Spleen (tissue), 11 donors: ENCODE data around the gene PTPRG. TPM values are rescaled to one million over a fixed set of nuclear protein-coding genes. Genes with fewer than 3 reads are reported as not detected.

Experiments used
- DNase-seq: peaks from one replicate; pipeline ENCODE4 v3.0.0-alpha.2; 2020
- H3K27ac ChIP-seq, 8 donors: fragments of 200-600 bp; sonication (generic) in 7 of 8; 1 replicate in 4 of 8; 2 replicates in 4 of 8; pipeline versions ENCODE4 v1.5.0 to v1.8.0; 2016 to 2021; ENCODE audit warnings: inconsistent platforms in 4 of 8, mild to moderate bottlenecking in 4 of 8, moderate library complexity in 1 of 8
- H3K27me3 ChIP-seq, 7 donors: fragments of 200-600 bp; sonication (generic) in 6 of 7; replicated peaks in 1 of 7; 1 replicate in 4 of 7; 2 replicates in 3 of 7; pipeline versions ENCODE4 v1.5.0 to v1.8.0; 2016 to 2021; ENCODE audit warnings: inconsistent platforms in 3 of 7, mild to moderate bottlenecking in 1 of 7
- H3K36me3 ChIP-seq, 6 donors: fragments of 200-600 bp; sonication (generic) in 5 of 6; 1 replicate in 4 of 6; 2 replicates in 2 of 6; pipeline versions ENCODE4 v1.5.0 to v1.8.0; 2016 to 2021; ENCODE audit warnings: inconsistent platforms in 2 of 6
- H3K4me1 ChIP-seq, 6 donors: fragments of 200-600 bp; sonication (generic) in 5 of 6; 1 replicate in 3 of 6; 2 replicates in 3 of 6; pipeline versions ENCODE4 v1.5.0 to v1.8.0; 2016 to 2021; ENCODE audit warnings: inconsistent platforms in 3 of 6
- H3K4me3 ChIP-seq, 8 donors: fragments of 200-600 bp; sonication (generic) in 7 of 8; 1 replicate in 4 of 8; 2 replicates in 4 of 8; pipeline versions ENCODE4 v1.5.0 to v1.8.0; 2016 to 2021; ENCODE audit warnings: inconsistent platforms in 4 of 8, mild to moderate bottlenecking in 4 of 8, moderate library complexity in 2 of 8
- H3K9me3 ChIP-seq, 8 donors: fragments of 200-600 bp; sonication (generic) in 7 of 8; 1 replicate in 4 of 8; 2 replicates in 4 of 8; pipeline versions ENCODE4 v1.5.0 to v1.8.0; 2016 to 2021; ENCODE audit warnings: inconsistent platforms in 4 of 8
- POLR2A ChIP-seq, 3 donors: fragments of 450-650 bp; IDR thresholded peaks; one replicate each; pipeline ENCODE4 v1.5.1; 2017; ENCODE audit warnings: antibody characterized with exemption in 3 of 3, mild to moderate bottlenecking in 1 of 3
- POLR2AphosphoS5 ChIP-seq, 3 donors: sonication (generic); formaldehyde crosslinking; IDR thresholded peaks; one replicate each; pipeline ENCODE4 v1.5.1; 2017; ENCODE audit warnings: antibody characterized with exemption in 3 of 3
- WGBS, 5 donors: extraction: QIAGEN DNeasy Blood & Tissue Kit in 3 of 5; methylation state at CpG; one replicate each; pipeline versions ENCODE4 v1.1.5 to v1.1.7; 2013 to 2018; 5-methylcytosine and 5-hydroxymethylcytosine counted together
- intact Hi-C: fragments of 100-400 bp; cut with DNase I; formaldehyde crosslinking; loops from one replicate; pipeline ENCODE4 v1.15.0; 2023; ENCODE audit warnings: low total_unique reads
- polyA plus RNA-seq, 3 donors: library from polyadenylated mRNA; stranded (reverse); fragments of 200-250 nt; gene quantifications; one replicate each; pipeline ENCODE4 v1.2.1, GENCODE V29; 2013
- total RNA-seq, 7 donors: library from RNA; depleted of rRNA in 3 of 7; stranded (reverse); fragments of >200 nt in 3 of 7; fragmentation: NEBNext Ultra II Directional in 4 of 7; extraction: Animal tissue kit (Norgen Biotek cat#: 25700) in 4 of 7; gene quantifications; one replicate each; pipeline versions ENCODE4 v1.1.0 to v1.2.1, GENCODE V29; 2016 to 2021
- TF ChIP-seq, protein P1 (sequence below), 11 experiments: fragments of 200-600 bp in 7 of 11; fragments of 450-650 bp in 4 of 11; sonication (generic) in 4 of 11; IDR thresholded peaks in 8 of 11; conservative IDR thresholded peaks in 3 of 11; 1 replicate in 7 of 11; 2 replicates in 4 of 11; pipeline versions ENCODE4 v1.4.0 to v1.8.0; 2016 to 2021; ENCODE audit warnings: antibody characterized with exemption in 11 of 11, inconsistent platforms in 4 of 11, mild to moderate bottlenecking in 1 of 11
- donor health status: healthy with polysubstance abuse.
- donor health status: DM: no; HTN: no; CAD: no; lungs with moderate emphysema.
- donor health status: DM: no; HTN: no; CAD: no.
- donor health status: Bipolar disorder and iron deficiency.
- donor health status: healthy.
- donor health status: DM: no; HTN: no; CAD: no.
- donor health status: DM: yes; HTN: yes; CAD: no.

PTPRG gene
- total and polyA plus RNA-seq, 10 donors, result 0.89 to 77.0 (median 34.5) TPM

DNA sequence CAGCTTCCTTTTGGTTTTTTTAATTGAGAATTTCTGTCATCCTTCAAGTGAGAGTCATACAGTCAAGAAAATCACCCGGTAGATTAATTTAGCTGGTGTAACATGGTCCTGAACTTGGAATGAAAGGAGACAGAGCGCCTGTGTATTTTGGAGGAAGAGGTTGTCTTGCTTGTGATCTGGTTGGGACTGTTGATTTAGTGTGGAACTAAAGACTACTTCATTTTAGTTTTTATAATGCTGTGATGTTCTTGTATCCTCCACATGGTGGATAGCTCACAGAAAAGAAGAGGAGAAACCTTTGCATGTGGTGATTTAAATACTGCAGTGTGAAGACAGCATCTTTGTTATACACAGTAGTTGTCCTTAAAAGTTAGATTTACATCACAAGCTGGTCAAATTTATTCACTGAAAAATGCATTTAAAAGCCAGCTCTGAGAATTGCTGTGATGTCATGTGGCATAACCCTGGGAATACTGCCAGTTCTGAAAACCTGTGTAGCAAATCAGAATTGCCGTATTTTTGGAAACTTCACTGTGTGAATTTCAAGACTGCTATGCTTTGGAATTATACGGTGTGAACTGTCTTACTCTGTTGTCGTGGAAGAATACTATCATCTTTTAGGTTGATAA, 268.5 kb downstream of the PTPRG start:
- intact Hi-C loops, result no loop called here
- TF ChIP-seq POLR2AphosphoS5 (IDR thresholded peaks at IDR 0.05) (no peak), POLR2A (IDR thresholded peaks at IDR 0.05) (no peak)
- TF ChIP-seq, protein P1, sequence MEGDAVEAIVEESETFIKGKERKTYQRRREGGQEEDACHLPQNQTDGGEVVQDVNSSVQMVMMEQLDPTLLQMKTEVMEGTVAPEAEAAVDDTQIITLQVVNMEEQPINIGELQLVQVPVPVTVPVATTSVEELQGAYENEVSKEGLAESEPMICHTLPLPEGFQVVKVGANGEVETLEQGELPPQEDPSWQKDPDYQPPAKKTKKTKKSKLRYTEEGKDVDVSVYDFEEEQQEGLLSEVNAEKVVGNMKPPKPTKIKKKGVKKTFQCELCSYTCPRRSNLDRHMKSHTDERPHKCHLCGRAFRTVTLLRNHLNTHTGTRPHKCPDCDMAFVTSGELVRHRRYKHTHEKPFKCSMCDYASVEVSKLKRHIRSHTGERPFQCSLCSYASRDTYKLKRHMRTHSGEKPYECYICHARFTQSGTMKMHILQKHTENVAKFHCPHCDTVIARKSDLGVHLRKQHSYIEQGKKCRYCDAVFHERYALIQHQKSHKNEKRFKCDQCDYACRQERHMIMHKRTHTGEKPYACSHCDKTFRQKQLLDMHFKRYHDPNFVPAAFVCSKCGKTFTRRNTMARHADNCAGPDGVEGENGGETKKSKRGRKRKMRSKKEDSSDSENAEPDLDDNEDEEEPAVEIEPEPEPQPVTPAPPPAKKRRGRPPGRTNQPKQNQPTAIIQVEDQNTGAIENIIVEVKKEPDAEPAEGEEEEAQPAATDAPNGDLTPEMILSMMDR (IDR thresholded peaks at IDR 0.05 in 8 of 11, conservative IDR thresholded peaks at IDR 0.05 in 3 of 11), result no peak
- 77 to 87% (median 84%) methylated on average over 5 of the region's 5 CpGs for WGBS, 5 donors
- H3K27me3 ChIP-seq, result no peaks in the 10 kb centered on the region
- H3K4me1 ChIP-seq, result peaks cover 0 to 13% (median 0%) of the 10 kb centered on the region in 6 donors
- H3K9me3 ChIP-seq, result no peaks in the 10 kb centered on the region
- H3K36me3 ChIP-seq, result no peaks in the 10 kb centered on the region
- no peak overlapping the region for H3K4me3 ChIP-seq
- DNase-seq, result no peak
- H3K27ac ChIP-seq, result no peak overlapping the region

DNA sequence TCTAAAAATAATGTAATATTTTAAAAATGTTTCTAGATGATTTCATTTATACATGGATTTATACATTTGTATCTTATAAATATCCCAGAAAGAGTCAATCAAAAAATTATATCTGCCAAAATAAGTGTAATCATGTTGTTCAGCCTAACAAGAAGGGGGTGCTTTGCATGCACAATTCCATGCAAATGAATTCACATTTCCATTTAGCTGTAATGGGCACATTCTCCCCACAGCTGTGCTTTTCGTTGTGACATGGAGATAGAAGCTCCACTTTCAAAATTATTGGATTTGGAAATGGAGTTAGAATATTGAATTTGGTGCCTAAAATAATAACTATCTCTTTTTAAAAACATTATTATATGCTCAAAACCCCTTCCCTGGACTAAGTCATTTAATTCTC, 270.6 kb downstream of the PTPRG start:
- WGBS, 5 donors, result 68 to 92% (median 88%) methylated on average over 1 of the region's 1 CpG
- H3K9me3 ChIP-seq, result no peaks in the 10 kb centered on the region
- intact Hi-C loops, result no loop called here
- H3K4me3 ChIP-seq, result no peak overlapping the region
- H3K27me3 ChIP-seq, result no peaks in the 10 kb centered on the region
- TF ChIP-seq POLR2AphosphoS5 (IDR thresholded peaks at IDR 0.05) (no peak), POLR2A (IDR thresholded peaks at IDR 0.05) (no peak)
- TF ChIP-seq, protein P1 (IDR thresholded peaks at IDR 0.05 in 8 of 11, conservative IDR thresholded peaks at IDR 0.05 in 3 of 11), result no peak
- no peak overlapping the region for H3K27ac ChIP-seq
- peaks cover 0 to 13% (median 0%) of the 10 kb centered on the region in 6 donors for H3K4me1 ChIP-seq
- no peak for DNase-seq
- no peaks in the 10 kb centered on the region for H3K36me3 ChIP-seq

- Histone ChIP-seq H3K4me3 (no peak overlapping the region), H3K27ac (no peak overlapping the region), H3K9me3 (no peaks in the 10 kb centered on the region), H3K36me3 (no peaks in the 10 kb centered on the region), H3K27me3 (no peaks in the 10 kb centered on the region), H3K4me1 (peaks cover 0 to 13% (median 0%) of the 10 kb centered on the region in 6 donors)
- 88 to 90% (median 89%) methylated on average over 6 of the region's 6 CpGs for WGBS, 5 donors
- TF ChIP-seq, protein P1 (IDR thresholded peaks at IDR 0.05 in 8 of 11, conservative IDR thresholded peaks at IDR 0.05 in 3 of 11), result no peak
- TF ChIP-seq POLR2A (IDR thresholded peaks at IDR 0.05) (no peak), POLR2AphosphoS5 (IDR thresholded peaks at IDR 0.05) (no peak)
- DNase-seq, result no peak
- intact Hi-C loops, result no loop called here
Observed at GRCh38 chr3:61832375-61833229, 271.2 kb downstream of the PTPRG start.

DNA sequence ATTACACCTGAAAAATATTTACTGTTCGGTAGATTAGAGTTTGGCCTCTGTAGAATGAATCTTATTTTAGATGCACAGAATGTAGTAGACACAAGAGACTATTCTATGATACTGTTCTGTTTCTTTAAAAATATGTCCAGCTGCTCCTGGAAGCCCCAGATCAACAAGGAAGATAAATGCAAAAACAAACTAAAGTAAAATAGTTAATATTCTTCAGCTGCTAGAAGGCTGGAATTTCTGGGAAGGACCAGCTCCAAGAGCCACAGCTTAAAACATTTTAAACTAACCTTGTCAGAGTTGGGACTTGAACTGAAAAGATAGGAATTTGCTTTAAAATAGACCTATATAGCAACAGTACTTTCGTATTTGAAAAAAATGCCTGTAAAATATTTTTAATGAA, 277.9 kb downstream of the PTPRG start:
- H3K27ac ChIP-seq, result no peak overlapping the region
- H3K4me3 ChIP-seq, result no peak overlapping the region
- peaks cover 0 to 6% (median 0%) of the 10 kb centered on the region in 6 donors for H3K4me1 ChIP-seq
- H3K27me3 ChIP-seq, result no peaks in the 10 kb centered on the region
- no peak for DNase-seq
- TF ChIP-seq, protein P1 (IDR thresholded peaks at IDR 0.05 in 8 of 11, conservative IDR thresholded peaks at IDR 0.05 in 3 of 11), result no peak
- TF ChIP-seq POLR2AphosphoS5 (IDR thresholded peaks at IDR 0.05) (no peak), POLR2A (IDR thresholded peaks at IDR 0.05) (no peak)
- intact Hi-C loops, result no loop called here
- H3K36me3 ChIP-seq, result no peaks in the 10 kb centered on the region
- no peaks in the 10 kb centered on the region for H3K9me3 ChIP-seq
- 79 to 90% (median 86%) methylated on average over 2 of the region's 2 CpGs for WGBS, 5 donors
